Measurements from ENCODE around the gene PDCD1LG2.

GRCh38 chr9:5480919-5481318 lies 29.4 kb upstream of the PDCD1LG2 start:
- TF ChIP-seq CTCF (IDR thresholded peaks at IDR 0.05) (no peak), POLR2A (IDR thresholded peaks at IDR 0.05) (no peak)
